SHP77 treated with DMSO at 0.1 percent for 48 hours (cell line): Measurements from ENCODE around the gene TXNL4B.
"Not testable (repeated sequence)": the region's sequence is repeated elsewhere in the genome, so short reads cannot be mapped to it uniquely, and the experiment has no call there.

Source experiments
- DNase-seq: peaks from one replicate; lab custom pipeline; 2025; lab: John Stamatoyannopoulos, UW

Gene TXNL4B

DNA sequence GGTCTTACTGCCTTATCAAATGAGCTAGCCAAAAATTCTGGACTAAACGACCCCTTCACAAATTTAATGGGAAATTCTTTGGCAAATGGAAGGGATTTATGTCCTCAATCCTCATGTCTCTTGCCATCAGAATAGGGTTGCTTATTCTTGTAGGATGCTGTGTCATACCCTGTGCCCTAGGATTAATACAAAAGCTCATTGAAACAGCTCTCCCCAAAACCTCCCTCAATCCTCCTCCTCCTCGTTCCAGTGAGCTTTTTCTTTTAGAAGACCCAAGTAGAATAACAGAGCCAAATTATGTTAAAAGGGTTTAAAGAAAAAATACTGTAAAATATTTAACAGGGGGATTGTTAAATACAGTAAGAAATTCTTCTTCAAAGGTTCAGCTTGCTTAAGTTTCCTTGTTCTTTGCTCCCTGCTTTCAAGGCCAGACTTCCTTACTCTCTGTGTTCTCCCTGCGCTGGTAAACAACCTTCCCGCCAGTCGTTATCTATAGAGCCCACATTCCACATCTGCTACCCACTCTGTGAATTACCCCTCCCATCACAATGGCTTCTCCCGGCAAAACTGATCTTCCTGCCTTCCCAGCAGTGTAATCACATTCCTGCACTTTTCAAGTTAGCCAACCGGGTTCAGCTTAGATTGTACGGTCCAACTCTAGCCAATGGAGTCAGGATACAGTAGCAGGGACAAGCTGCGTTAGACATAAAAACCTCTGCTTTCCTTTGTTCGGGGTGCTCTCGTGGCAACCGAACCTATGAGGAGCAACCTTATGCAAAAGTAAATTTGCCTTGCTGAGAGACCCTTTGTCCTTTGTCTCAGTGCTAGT, 20.7 kb downstream of the TXNL4B start:
- no peak for DNase-seq

DNA sequence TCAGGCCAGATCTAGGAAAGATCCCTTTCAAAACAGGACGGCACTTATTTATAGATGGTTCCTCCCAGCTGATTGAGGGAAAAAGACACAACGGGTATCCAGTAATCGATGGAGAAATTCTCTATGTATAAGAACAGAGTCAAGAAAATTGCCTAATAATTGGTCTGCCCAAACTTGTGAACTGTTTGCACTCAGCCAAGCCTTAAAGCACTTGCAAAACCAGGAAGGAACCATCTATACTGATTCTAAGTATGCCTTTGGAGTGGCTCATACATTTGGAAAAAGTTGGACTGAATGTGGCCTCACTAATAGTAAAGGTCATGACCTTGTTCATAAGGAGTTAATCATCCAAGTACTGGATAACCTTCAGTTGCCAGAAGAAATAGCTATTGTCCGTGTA, 24.5 kb downstream of the TXNL4B start:
- DNase-seq, result no peak

DNA sequence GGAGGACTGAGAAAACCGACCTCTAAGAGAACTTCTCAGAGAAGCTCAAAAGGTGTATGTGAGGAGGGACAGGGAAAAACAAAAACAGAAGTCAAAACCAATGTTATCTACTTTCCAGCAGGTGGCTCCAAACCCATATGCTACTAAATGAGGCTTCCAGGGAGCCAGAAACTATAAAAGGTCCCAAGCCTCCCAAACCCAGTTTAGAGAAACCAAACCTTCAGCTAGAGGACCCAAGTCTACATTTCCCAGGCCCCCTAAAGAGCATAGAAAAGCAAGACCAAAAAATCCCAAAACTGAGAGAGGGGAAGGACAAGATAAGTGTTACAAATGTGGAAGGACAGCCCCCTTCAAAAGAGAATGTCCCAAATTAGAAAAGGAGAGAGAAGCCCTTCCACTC, 26.7 kb downstream of the TXNL4B start:
- peak; percentile 5 for DNase-seq

DNA sequence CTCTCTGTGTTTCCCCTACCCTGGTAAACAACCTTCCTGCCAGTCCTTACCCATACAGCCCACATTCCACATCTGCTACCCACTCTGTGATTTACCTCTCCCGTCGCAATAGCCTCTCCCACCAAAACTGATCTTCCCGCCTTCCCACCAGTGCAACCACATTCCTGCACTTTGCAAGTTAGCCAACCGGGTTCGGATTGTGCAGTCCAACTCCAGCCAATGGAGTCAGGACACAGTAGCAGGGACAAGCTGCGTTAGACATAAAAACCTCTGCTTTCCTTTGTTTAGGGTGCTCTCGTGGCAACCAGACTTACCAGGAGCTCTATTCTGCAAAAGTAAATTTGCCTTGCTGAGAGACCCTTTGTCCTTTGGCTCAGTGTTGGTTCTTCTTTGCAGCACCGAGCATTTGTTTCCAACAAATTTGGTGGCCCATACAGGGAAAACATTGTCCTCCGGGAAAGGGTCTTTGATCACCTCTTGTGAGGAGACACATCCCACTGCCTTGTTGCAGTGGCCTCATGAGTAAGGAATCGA, 29.0 kb downstream of the TXNL4B start:
- no peak for DNase-seq

DNA sequence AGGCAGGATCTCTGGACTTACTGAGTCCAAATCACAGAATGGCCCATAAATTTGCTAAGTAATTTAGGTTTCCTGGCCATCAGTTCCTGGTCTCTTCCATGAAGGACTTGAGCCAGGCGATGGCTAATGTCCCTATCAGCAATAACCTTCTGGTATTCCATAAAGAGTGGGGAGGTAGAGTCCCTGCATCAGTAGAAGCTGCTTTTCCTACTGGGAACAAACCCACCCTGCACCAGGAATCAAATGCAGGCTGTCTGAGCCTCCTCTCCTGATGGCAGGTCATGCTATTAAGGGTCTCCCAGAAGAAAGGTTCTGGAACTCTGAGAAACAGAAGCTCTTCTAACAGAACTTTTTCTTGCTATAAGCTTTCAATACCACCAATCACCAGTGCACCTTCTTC, 31.9 kb downstream of the TXNL4B start:
- DNase-seq, result no peak

DNA sequence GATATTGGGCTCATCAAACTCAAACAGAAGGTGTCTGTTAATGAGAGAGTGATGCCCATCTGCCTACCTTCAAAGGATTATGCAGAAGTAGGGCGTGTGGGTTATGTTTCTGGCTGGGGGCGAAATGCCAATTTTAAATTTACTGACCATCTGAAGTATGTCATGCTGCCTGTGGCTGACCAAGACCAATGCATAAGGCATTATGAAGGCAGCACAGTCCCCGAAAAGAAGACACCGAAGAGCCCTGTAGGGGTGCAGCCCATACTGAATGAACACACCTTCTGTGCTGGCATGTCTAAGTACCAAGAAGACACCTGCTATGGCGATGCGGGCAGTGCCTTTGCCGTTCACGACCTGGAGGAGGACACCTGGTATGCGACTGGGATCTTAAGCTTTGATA, 33.0 kb downstream of the TXNL4B start:
- DNase-seq, result no peak

DNA sequence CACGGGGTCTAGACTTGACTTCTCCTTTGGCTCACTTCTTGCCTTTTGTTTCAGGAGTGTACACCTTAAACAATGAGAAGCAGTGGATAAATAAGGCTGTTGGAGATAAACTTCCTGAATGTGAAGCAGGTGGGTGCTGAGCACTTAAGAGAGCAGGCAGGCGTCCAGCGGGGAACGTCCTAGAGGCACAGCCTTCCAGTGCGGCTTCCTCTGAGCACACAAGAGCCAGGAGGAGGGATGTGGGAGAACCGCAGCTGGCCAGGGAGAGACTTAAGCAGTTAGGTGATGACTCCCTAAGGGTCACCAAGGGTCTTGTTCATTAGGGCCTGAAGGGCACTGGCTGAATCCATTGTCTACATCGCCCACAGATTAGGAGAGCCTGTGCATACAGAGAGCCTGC, 34.4 kb downstream of the TXNL4B start:
- DNase-seq, result not testable (repeated sequence)

DNA sequence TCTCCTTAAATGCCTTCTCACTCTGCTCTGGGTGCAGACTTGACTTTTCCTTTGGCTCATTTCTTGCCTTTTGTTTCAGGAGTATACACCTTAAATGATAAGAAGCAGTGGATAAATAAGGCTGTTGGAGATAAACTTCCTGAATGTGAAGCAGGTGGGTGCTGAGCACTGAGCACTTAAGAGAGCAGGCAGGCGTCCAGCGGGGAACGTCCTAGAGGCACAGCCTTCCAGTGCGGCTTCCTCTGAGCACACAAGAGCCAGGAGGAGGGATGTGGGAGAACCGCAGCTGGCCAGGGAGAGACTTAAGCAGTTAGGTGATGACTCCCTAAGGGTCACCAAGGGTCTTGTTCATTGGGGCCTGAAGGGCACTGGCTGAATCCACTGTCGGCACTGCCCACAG, 36.1 kb downstream of the TXNL4B start:
- not testable (repeated sequence) for DNase-seq

DNA sequence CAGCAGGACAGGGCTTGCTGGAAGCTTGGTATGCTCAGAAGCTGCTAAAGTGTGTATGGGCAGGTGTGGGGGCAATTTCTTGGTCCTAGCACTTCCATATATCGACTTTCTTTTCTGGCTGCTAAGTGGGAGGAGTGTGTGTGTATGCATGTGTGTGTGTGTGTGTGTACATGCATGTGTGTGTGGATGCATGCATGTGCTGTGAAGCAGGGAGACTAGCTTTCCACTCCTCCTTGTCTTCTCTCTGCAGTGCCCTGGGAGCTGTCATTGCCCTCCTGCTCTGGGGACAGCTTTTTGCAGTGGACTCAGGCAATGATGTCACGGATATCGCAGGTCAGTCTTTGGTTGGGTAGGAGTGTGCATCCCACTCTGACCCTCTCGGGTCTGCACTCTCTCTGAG, 37.5 kb downstream of the TXNL4B start:
- no peak for DNase-seq

DNA sequence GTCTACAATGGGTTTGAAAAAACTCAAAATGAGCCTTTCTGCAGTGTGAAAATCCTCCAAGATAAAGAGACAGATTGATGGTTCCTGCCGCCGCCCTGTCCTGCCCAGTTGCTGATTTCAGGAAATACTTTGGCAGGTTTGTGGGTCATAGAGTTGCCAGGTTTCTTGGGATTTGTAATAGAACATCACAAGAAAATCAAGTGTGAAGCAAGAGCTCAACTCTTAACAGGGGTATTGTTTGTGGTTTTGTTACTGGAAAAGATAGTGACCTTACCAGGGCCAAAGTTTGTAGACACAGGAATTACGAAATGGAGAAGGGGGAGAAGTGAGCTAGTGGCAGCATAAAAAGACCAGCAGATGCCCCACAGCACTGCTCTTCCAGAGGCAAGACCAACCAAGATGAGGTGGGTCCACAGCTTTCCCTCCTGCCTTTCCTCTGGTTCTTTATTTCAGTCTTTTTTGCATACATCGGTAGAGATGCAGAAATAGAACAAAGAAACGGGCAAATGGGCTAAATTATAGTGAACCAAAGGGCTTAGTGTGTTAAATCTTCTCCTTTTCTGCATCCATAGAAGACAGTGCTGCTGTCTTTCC, 39.1 kb downstream of the TXNL4B start, which contains the start of gene HP:
HP (plus strand) TSS at position 252 of the 594 bp plus-strand sequence; CDS start at position 400, 148 bp downstream.
- not testable (repeated sequence) for DNase-seq

DNA sequence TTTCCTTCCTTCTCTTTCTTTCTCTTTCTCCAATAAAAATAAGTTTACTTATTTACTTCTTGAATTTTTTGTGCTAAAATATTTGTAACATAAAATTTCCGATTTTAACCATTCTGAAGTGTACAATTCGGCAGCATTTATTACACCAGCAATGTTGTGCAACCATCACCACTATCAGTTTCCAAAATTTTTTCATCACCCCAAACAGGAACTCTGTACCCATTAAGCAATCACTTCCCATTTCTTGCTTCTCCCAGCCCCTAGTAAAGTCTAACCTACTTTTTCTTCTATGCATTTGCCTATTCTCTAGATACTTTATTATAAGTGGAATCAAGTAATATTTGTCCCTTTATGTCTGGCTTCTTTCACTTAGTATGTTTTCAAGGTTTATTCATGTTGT, 41.6 kb downstream of the TXNL4B start:
- DNase-seq, result no peak

DNA sequence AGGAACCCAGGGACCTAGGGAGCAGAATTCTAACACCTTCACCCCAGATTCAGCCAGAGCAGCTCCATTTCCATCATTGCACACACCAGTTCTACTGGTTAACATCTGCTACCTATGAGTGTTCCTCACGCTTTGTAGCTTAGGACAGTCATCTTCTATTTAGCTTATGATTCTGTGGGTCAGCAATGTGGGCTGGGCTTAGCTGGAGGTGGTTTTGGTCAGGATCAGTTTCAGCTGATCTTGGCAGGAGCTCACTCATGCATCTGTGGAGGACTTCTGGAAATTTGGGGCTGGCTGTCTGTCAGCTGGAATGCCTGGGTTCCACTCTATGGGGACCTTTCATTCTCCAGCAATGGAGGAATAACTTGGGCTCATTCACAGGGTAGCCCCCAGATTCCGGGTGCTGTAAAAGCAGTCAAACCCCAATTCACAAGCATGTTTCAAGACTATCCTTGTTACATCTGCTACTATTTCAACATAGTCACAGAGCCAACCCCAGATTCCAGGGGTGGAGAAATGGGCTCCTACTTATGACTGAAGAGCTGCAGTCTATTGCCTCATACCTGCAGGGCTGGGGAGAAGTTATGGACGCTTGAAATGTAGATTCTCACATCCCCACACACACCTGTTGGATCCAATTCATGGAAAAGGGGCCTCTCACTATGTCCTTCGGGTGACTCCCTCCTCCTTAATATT, 42.5 kb downstream of the TXNL4B start:
- no peak for DNase-seq

DNA sequence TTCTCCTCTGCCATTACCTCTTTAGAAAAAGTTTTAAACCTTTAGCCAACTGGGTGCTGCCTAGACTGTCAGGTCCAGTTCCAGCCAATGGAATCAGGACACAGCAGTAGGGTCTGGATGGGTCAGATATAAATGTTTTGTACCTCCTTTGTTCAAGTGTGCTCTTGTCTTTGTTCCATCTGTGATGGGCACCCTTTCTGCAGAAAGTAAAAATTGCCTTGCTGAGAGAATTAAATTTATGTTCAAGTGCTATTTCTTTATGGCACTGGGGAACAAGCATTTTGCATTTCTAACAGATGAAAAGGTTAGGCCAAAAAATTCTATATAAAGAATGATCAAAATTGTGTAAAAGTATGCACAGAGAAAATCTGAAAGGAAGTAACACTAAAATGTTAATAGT, 44.3 kb downstream of the TXNL4B start:
- DNase-seq, result no peak

DNA sequence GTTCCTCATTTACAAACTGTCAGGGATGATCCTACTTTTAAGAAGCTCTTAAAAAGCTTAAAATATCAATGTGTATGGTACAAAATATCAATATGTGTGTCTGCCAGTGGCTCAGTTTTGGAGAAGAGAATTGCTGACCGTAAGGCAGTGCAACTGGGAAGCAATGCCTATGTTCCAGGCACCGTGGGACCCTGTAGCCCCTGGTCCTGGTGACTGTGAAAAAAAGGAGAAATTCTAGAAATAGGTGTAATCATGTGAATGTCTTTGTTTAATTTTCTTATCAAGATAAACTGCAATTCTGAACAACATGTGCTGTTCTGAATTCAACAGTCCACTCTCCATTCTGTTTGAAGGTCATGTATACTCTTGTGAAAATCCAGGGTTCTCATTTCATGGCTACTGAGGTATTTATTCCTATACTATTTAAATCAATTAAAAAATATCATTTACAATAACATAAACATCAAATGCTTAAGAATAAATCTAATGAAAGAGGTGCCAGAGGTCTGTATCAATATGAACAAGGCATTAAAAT, 48.5 kb downstream of the TXNL4B start:
- no peak for DNase-seq

DNA sequence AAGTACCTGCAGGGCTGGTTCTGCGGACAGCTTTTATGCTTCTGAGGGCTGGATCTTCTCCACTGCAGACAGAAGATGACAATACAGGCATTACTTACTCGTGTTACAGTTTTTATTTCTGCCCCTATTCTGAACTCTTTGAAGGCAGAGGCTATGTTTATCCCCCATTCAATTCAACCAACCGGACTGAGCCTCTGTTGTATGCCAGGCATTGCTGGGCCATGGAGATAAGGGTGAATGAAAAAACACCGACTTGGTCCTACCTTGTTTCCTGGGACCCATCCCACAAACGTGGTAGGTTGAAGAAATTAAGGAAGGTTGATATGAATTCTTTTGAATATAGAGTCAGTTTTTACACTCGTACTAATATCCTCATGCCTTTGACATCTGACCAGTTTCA, 49.1 kb downstream of the TXNL4B start:
- DNase-seq, result no peak

DNA sequence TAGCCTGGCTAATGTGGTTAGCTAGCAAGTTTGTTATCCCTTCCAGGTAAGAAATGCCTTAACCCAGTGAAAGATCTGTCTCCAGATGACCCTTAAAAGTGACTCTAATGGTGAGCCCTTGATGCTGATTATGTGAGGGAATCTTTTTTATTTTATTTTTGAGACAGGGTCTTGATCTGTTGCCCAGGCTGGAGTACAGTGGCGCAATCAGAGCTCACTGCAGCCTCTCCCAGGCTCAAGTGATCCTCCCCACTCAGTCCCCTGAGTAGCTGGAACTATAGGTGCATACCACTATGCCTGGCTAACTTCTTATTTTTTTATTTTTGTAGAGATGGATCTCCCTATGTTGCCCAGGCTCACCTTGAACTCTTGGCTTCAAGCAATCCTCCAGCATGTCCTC, 49.9 kb downstream of the TXNL4B start:
- no peak for DNase-seq

DNA sequence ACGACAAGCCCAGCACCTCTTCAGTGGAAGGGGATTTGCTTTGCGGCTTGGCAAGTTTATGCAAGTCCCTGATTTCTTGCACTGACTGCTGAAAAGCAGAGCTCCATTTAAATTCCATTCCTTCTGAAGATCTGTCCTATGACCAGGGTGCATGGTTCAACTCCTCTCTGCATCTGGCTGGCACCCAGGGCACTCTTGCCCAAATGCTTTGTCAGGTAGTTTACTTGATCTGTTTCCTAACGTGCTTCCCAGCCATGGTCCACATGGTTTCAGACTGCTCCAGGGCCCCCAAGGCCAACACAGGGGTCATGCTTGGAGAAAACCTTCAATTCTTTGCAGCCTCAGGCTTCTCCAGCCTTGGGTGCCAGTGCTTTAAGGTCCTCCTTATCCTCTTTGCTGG, 50.4 kb downstream of the TXNL4B start:
- no peak for DNase-seq

DNA sequence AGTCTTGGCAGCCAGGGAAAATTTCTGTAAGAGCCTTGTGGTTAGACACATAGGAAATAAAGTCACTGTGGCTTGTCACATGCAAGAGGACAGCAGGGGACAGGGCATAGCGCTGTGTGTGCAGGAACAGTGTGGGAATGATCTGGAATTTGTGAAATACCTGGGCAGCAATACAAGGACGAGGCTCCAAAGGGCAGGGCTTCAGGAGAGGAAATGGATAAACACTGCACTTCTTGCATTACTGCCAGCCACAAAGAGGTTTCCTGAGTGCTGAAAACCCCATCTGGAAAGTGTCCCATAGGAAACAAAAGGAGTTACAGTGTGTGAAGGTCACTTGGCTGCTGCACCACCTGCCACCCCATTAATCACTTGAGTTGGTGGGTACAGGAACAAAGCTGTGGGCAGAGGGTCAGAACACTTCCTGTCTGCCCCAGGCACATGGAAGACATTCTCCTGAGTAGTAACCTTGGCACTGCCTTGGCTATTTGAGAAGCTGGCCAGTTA, 51.2 kb downstream of the TXNL4B start:
- DNase-seq, result no peak

DNA sequence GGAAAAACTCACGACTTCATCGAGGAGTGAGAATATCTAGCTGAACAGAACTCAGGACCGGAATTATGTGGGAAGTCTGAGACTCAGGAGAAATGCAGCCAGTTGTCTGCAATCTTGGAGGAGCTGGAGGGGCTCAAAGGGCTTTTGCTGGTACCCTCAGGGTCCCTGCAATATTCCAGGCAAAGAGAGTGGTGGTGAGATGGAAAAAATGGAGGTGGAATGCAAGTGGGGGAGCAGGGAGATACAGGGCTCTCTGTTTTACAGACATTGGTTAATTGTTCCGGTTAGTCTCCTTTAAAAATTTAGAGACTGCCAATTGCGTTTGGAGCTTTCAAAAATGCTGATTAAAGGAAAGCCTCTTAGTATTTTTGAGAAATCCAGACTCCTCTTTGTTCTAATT, 57.3 kb downstream of the TXNL4B start:
- DNase-seq, result no peak
